Immature natural killer cell (primary cell): ENCODE data around the gene CACNA1I. TPM values are rescaled to one million over a fixed set of nuclear protein-coding genes. Genes with fewer than 3 reads are reported as not detected.

Source experiments
- DNase-seq, 3 donors: peaks; one replicate each; pipeline ENCODE4 v3.0.0; 2022; ENCODE audit warnings: mixed read lengths in 1 of 3
- H3K27ac Mint-ChIP-seq, 6 donors: one replicate each; pipeline ENCODE4 v1.8.0; 2020; ENCODE audit warnings: mixed read lengths in 6 of 6, mild to moderate bottlenecking in 5 of 6, inconsistent platforms in 4 of 6, moderate library complexity in 3 of 6
- H3K27me3 Mint-ChIP-seq, 3 donors: one replicate each; pipeline ENCODE4 v1.8.0; 2020 to 2021; ENCODE audit warnings: low read depth in 3 of 3, mild to moderate bottlenecking in 3 of 3, mixed read lengths in 3 of 3, moderate library complexity in 3 of 3, inconsistent platforms in 1 of 3
- H3K36me3 Mint-ChIP-seq, 3 donors: one replicate each; pipeline ENCODE4 v1.8.0; 2020; ENCODE audit warnings: mixed read lengths in 3 of 3, inconsistent platforms in 2 of 3, mild to moderate bottlenecking in 2 of 3
- H3K4me1 Mint-ChIP-seq, 2 donors: one replicate each; pipeline ENCODE4 v1.8.0; 2020; ENCODE audit warnings: inconsistent platforms in 2 of 2, mild to moderate bottlenecking in 2 of 2, mixed read lengths in 2 of 2, moderate library complexity in 1 of 2
- H3K4me3 Mint-ChIP-seq, 5 donors: one replicate each; pipeline ENCODE4 v1.8.0; 2020; ENCODE audit warnings: mild to moderate bottlenecking in 5 of 5, mixed read lengths in 5 of 5, inconsistent platforms in 3 of 5, moderate library complexity in 3 of 5
- H3K9me3 Mint-ChIP-seq, 6 donors: one replicate each; pipeline ENCODE4 v1.8.0; 2020; ENCODE audit warnings: mild to moderate bottlenecking in 6 of 6, mixed read lengths in 6 of 6, inconsistent platforms in 4 of 6, moderate library complexity in 3 of 6
- polyA plus RNA-seq, 3 donors: library from polyadenylated mRNA; unstranded; fragments of 300-500 nt; fragmentation: Illumina TruSeq; gene quantifications; one replicate each; pipeline ENCODE4 v1.2.3, GENCODE V29; 2021

Gene CACNA1I
- polyA plus RNA-seq, 3 donors from 2014 or later: not detected

- Mint-ChIP-seq H3K36me3 (no peaks in the 10 kb centered on the region), H3K27ac (peak overlapping the region in 1 of 6 donors; percentile 18), H3K9me3 (no peaks in the 10 kb centered on the region), H3K4me3 (peak overlapping the region in 1 of 5 donors; percentile 22), H3K4me1 (peaks cover 18 to 20% of the 10 kb centered on the region in 2 donors), H3K27me3 (peaks cover 6 to 15% (median 11%) of the 10 kb centered on the region in 3 donors)
- DNase-seq: no peak
Observed at GRCh38 chr22:39601180-39601535, 30.6 kb downstream of the CACNA1I start.

GRCh38 chr22:39603345-39603744, 32.8 kb downstream of the CACNA1I start:
- no peak overlapping the region for H3K27ac Mint-ChIP-seq
- no peak overlapping the region for H3K4me3 Mint-ChIP-seq
- H3K9me3 Mint-ChIP-seq: no peaks in the 10 kb centered on the region
- no peaks in the 10 kb centered on the region for H3K36me3 Mint-ChIP-seq
- no peak for DNase-seq
- H3K27me3 Mint-ChIP-seq: peaks cover 4 to 11% (median 9%) of the 10 kb centered on the region in 3 donors
- H3K4me1 Mint-ChIP-seq: peaks cover 18 to 19% of the 10 kb centered on the region in 2 donors

- Mint-ChIP-seq H3K27ac (no peak overlapping the region), H3K27me3 (peaks cover 2 to 10% (median 7%) of the 10 kb centered on the region in 3 donors), H3K4me3 (no peak overlapping the region), H3K9me3 (peaks cover 0 to 1% (median 0%) of the 10 kb centered on the region in 6 donors), H3K36me3 (no peaks in the 10 kb centered on the region), H3K4me1 (peaks cover 1 to 6% of the 10 kb centered on the region in 2 donors)
- no peak for DNase-seq
Observed at GRCh38 chr22:39610246-39610645, 39.7 kb downstream of the CACNA1I start.

GRCh38 chr22:39610766-39611165, 40.2 kb downstream of the CACNA1I start:
- H3K9me3 Mint-ChIP-seq: peaks cover 0 to 1% (median 0%) of the 10 kb centered on the region in 6 donors
- peaks cover 0 to 10% (median 6%) of the 10 kb centered on the region in 3 donors for H3K27me3 Mint-ChIP-seq
- no peak for DNase-seq
- H3K4me1 Mint-ChIP-seq: peaks cover 1 to 6% of the 10 kb centered on the region in 2 donors
- no peak overlapping the region for H3K27ac Mint-ChIP-seq
- H3K4me3 Mint-ChIP-seq: no peak overlapping the region
- no peaks in the 10 kb centered on the region for H3K36me3 Mint-ChIP-seq

GRCh38 chr22:39611360-39611759, 40.8 kb downstream of the CACNA1I start:
- peaks cover 1 to 6% of the 10 kb centered on the region in 2 donors for H3K4me1 Mint-ChIP-seq
- H3K4me3 Mint-ChIP-seq: no peak overlapping the region
- no peak for DNase-seq
- H3K27me3 Mint-ChIP-seq: peaks cover 0 to 10% (median 5%) of the 10 kb centered on the region in 3 donors
- no peak overlapping the region for H3K27ac Mint-ChIP-seq
- peaks cover 0 to 1% (median 0%) of the 10 kb centered on the region in 6 donors for H3K9me3 Mint-ChIP-seq
- no peaks in the 10 kb centered on the region for H3K36me3 Mint-ChIP-seq

- Mint-ChIP-seq H3K4me1 (peaks cover 1 to 6% of the 10 kb centered on the region in 2 donors), H3K4me3 (no peak overlapping the region), H3K36me3 (peaks cover 0 to 3% (median 0%) of the 10 kb centered on the region in 3 donors), H3K9me3 (peaks cover 0 to 1% (median 0%) of the 10 kb centered on the region in 6 donors), H3K27ac (no peak overlapping the region), H3K27me3 (peaks cover 4 to 9% (median 5%) of the 10 kb centered on the region in 3 donors)
- no peak for DNase-seq
Observed at GRCh38 chr22:39612811-39613548, 42.4 kb downstream of the CACNA1I start.

GRCh38 chr22:39613549-39613921, 43.0 kb downstream of the CACNA1I start:
- H3K27ac Mint-ChIP-seq: no peak overlapping the region
- H3K27me3 Mint-ChIP-seq: peaks cover 4 to 11% (median 5%) of the 10 kb centered on the region in 3 donors
- H3K36me3 Mint-ChIP-seq: peaks cover 0 to 4% (median 0%) of the 10 kb centered on the region in 3 donors
- no peak for DNase-seq
- H3K9me3 Mint-ChIP-seq: peaks cover 0 to 1% (median 0%) of the 10 kb centered on the region in 6 donors
- H3K4me3 Mint-ChIP-seq: no peak overlapping the region
- H3K4me1 Mint-ChIP-seq: peaks cover 1 to 6% of the 10 kb centered on the region in 2 donors

GRCh38 chr22:39614442-39614841, 43.9 kb downstream of the CACNA1I start:
- no peak overlapping the region for H3K4me3 Mint-ChIP-seq
- peaks cover 4 to 14% (median 8%) of the 10 kb centered on the region in 3 donors for H3K27me3 Mint-ChIP-seq
- no peak for DNase-seq
- H3K27ac Mint-ChIP-seq: no peak overlapping the region
- peaks cover 1 to 6% of the 10 kb centered on the region in 2 donors for H3K4me1 Mint-ChIP-seq
- H3K36me3 Mint-ChIP-seq: peaks cover 0 to 4% (median 0%) of the 10 kb centered on the region in 3 donors
- H3K9me3 Mint-ChIP-seq: peaks cover 0 to 1% (median 0%) of the 10 kb centered on the region in 6 donors

GRCh38 chr22:39616051-39616450, 45.5 kb downstream of the CACNA1I start:
- Mint-ChIP-seq H3K4me3 (no peak overlapping the region), H3K27me3 (peaks cover 4 to 13% (median 13%) of the 10 kb centered on the region in 3 donors), H3K36me3 (peaks cover 0 to 9% (median 0%) of the 10 kb centered on the region in 3 donors), H3K9me3 (peaks cover 0 to 1% (median 0%) of the 10 kb centered on the region in 6 donors), H3K27ac (no peak overlapping the region), H3K4me1 (peaks cover 1 to 6% of the 10 kb centered on the region in 2 donors)
- DNase-seq: no peak

- H3K27ac Mint-ChIP-seq: no peak overlapping the region
- no peak for DNase-seq
Observed at GRCh38 chr22:39616781-39617180, 46.2 kb downstream of the CACNA1I start.

GRCh38 chr22:39617342-39617741, 46.8 kb downstream of the CACNA1I start:
- H3K4me3 Mint-ChIP-seq: no peak overlapping the region

More at GRCh38 chr22:39616781-39617180, 46.2 kb downstream of the CACNA1I start:
- peaks cover 6 to 15% (median 13%) of the 10 kb centered on the region in 3 donors for H3K27me3 Mint-ChIP-seq
- peaks cover 0 to 1% (median 0%) of the 10 kb centered on the region in 6 donors for H3K9me3 Mint-ChIP-seq
- peaks cover 0 to 9% (median 0%) of the 10 kb centered on the region in 3 donors for H3K36me3 Mint-ChIP-seq
- peaks cover 1 to 6% of the 10 kb centered on the region in 2 donors for H3K4me1 Mint-ChIP-seq
- H3K4me3 Mint-ChIP-seq: no peak overlapping the region

GRCh38 chr22:39617970-39618757, 47.6 kb downstream of the CACNA1I start:
- H3K4me3 Mint-ChIP-seq: no peak overlapping the region
- peaks cover 0 to 1% (median 0%) of the 10 kb centered on the region in 6 donors for H3K9me3 Mint-ChIP-seq
- H3K27ac Mint-ChIP-seq: no peak overlapping the region
- no peak for DNase-seq
- H3K27me3 Mint-ChIP-seq: peaks cover 6 to 18% (median 11%) of the 10 kb centered on the region in 3 donors
- peaks cover 0 to 2% of the 10 kb centered on the region in 2 donors for H3K4me1 Mint-ChIP-seq
- peaks cover 0 to 9% (median 0%) of the 10 kb centered on the region in 3 donors for H3K36me3 Mint-ChIP-seq

More at GRCh38 chr22:39617342-39617741, 46.8 kb downstream of the CACNA1I start:
- Mint-ChIP-seq H3K27ac (no peak overlapping the region), H3K4me1 (peaks cover 1 to 6% of the 10 kb centered on the region in 2 donors), H3K27me3 (peaks cover 6 to 18% (median 11%) of the 10 kb centered on the region in 3 donors), H3K9me3 (peaks cover 0 to 1% (median 0%) of the 10 kb centered on the region in 6 donors), H3K36me3 (peaks cover 0 to 9% (median 0%) of the 10 kb centered on the region in 3 donors)
- no peak for DNase-seq

GRCh38 chr22:39618996-39619530, 48.5 kb downstream of the CACNA1I start:
- peaks cover 0 to 9% (median 0%) of the 10 kb centered on the region in 3 donors for H3K36me3 Mint-ChIP-seq
- no peak for DNase-seq
- peaks cover 0 to 1% (median 0%) of the 10 kb centered on the region in 6 donors for H3K9me3 Mint-ChIP-seq
- H3K27ac Mint-ChIP-seq: no peak overlapping the region
- no peaks in the 10 kb centered on the region for H3K4me1 Mint-ChIP-seq
- H3K4me3 Mint-ChIP-seq: no peak overlapping the region
- H3K27me3 Mint-ChIP-seq: peaks cover 6 to 18% (median 11%) of the 10 kb centered on the region in 3 donors
